OCI-LY3 (cell line): ENCODE data around the gene CNTNAP4.

Experiments used
- H2AFZ ChIP-seq: fragments of 200-600, 300-600 bp; shearing (Covaris generic); 2 replicates; pipeline ENCODE4 v1.6.0; 2014; ENCODE audit warnings: antibody characterized with exemption, low read depth, low read length
- H3K27ac ChIP-seq: fragments of 200-600, 300-600 bp; sonication (generic); 2 replicates; pipeline ENCODE4 v1.5.1; 2014; ENCODE audit warnings: mild to moderate bottlenecking, low read length, moderate library complexity, mixed read lengths
- H3K27me3 ChIP-seq: fragments of 200-600, 300-600 bp; sonication (generic); 2 replicates; pipeline ENCODE4 v1.6.1; 2014; ENCODE audit warnings: low read depth, low read length, mixed read lengths
- H3K36me3 ChIP-seq: fragments of 200-600, 300-600 bp; sonication (generic); replicated peaks from 2 replicates; pipeline ENCODE3; 2014; ENCODE audit warnings: low read depth, low read length, mixed read lengths
- H3K4me1 ChIP-seq: fragments of 300-600, 200-600 bp; sonication (generic); 2 replicates; pipeline ENCODE4 v1.6.1; 2014; ENCODE audit warnings: low read length, mixed read lengths
- H3K4me2 ChIP-seq: fragments of 200-600, 300-600 bp; sonication (generic); 2 replicates; pipeline ENCODE4 v1.6.1; 2014; ENCODE audit warnings: low read length, mixed read lengths
- H3K4me3 ChIP-seq: fragments of 300-600, 200-600 bp; sonication (generic); 2 replicates; pipeline ENCODE4 v1.5.1; 2014; ENCODE audit warnings: antibody characterized with exemption, mild to moderate bottlenecking, low read length, moderate library complexity
- H3K79me2 ChIP-seq: fragments of 300-600, 200-600 bp; shearing (Covaris generic); 2 replicates; pipeline ENCODE4 v1.6.1; 2014; ENCODE audit warnings: mild to moderate bottlenecking, low read length, mixed read lengths
- H3K9ac ChIP-seq: fragments of 300-600, 200-600 bp; shearing (Covaris generic); 2 replicates; pipeline ENCODE4 v1.6.0; 2014; ENCODE audit warnings: mild to moderate bottlenecking, low read length, moderate library complexity
- H3K9me3 ChIP-seq: fragments of 200-600, 300-600 bp; shearing (Covaris generic); 2 replicates; pipeline ENCODE4 v1.6.1; 2014; ENCODE audit warnings: low read length, mixed read lengths; ENCODE audit not compliant: insufficient read depth
- H4K20me1 ChIP-seq: fragments of 200-600, 300-600 bp; sonication (generic); 2 replicates; pipeline ENCODE4 v1.6.1; 2016; ENCODE audit warnings: low read length, mixed read lengths; ENCODE audit not compliant: insufficient read depth
- EZH2phosphoT487 ChIP-seq: fragments of 200-600 bp; shearing (Covaris generic); IDR thresholded peaks from 2 replicates; pipeline ENCODE4 v1.6.1; 2018; ENCODE audit warnings: antibody characterized with exemption, mixed run types, low read depth
- TF ChIP-seq, protein P1 (sequence below): fragments of 200-600, 300-600 bp; sonication (generic); IDR thresholded peaks from 2 replicates; pipeline ENCODE4 v1.5.1; 2014; ENCODE audit warnings: antibody characterized with exemption, low read length, low read depth

CNTNAP4 gene

DNA sequence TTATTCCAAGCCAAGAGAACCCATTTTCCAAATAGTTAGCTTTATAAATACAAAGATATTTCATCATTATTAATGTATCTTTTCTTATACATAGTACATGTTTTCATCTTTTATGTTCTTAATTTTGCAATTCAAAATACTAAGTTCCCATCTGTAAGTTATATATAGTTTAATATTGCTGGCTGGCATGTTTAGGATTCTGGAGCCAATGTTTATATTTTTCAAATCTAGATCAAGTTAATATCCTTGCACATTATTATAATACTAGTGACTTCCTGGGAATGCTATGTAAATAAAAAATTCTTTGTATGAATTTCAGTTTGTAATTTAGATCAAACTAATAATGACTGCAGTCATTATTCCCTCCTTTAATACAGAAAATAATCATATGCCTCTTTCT, 189.7 kb downstream of the CNTNAP4 start:
- H3K4me1 ChIP-seq = no peaks in the 10 kb centered on the region
- no peak overlapping the region for H2AFZ ChIP-seq
- no peak overlapping the region for H3K27ac ChIP-seq
- no peak overlapping the region for H3K4me3 ChIP-seq
- no peaks in the 10 kb centered on the region for H3K27me3 ChIP-seq
- no peak overlapping the region for H3K4me2 ChIP-seq
- no peak overlapping the region for H3K9ac ChIP-seq
- no peaks in the 10 kb centered on the region for H3K36me3 ChIP-seq
- H3K9me3 ChIP-seq = no peaks in the 10 kb centered on the region
- TF ChIP-seq EZH2phosphoT487 = no peak
- TF ChIP-seq, protein P1, sequence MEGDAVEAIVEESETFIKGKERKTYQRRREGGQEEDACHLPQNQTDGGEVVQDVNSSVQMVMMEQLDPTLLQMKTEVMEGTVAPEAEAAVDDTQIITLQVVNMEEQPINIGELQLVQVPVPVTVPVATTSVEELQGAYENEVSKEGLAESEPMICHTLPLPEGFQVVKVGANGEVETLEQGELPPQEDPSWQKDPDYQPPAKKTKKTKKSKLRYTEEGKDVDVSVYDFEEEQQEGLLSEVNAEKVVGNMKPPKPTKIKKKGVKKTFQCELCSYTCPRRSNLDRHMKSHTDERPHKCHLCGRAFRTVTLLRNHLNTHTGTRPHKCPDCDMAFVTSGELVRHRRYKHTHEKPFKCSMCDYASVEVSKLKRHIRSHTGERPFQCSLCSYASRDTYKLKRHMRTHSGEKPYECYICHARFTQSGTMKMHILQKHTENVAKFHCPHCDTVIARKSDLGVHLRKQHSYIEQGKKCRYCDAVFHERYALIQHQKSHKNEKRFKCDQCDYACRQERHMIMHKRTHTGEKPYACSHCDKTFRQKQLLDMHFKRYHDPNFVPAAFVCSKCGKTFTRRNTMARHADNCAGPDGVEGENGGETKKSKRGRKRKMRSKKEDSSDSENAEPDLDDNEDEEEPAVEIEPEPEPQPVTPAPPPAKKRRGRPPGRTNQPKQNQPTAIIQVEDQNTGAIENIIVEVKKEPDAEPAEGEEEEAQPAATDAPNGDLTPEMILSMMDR = no peak
- H4K20me1 ChIP-seq = no peaks in the 10 kb centered on the region
- no peaks in the 10 kb centered on the region for H3K79me2 ChIP-seq

DNA sequence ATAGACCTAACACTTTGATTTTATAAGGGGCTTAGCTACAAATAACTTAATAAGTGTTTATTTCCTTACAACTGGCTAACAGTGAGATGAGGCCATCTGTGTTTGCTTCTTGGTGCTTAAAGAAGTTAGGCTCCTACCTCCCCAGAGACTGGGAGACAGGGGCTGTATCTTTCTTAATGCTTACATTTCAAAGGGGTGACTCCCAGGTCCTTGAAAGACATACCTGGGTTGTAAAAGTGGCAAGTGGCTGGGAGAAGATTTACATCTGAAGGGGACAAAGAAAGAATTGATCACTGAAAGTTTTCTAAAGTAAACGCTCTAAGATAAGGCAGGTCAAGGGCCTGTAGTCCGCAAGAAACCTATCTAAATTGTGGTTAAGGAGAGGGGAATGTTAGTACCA, 196.8 kb downstream of the CNTNAP4 start:
- Histone ChIP-seq H3K9me3 (no peaks in the 10 kb centered on the region), H3K4me3 (no peak overlapping the region), H3K27ac (no peak overlapping the region), H2AFZ (no peak overlapping the region), H3K9ac (no peak overlapping the region), H3K4me1 (no peaks in the 10 kb centered on the region), H3K4me2 (no peak overlapping the region), H3K79me2 (no peaks in the 10 kb centered on the region), H4K20me1 (no peaks in the 10 kb centered on the region), H3K27me3 (no peaks in the 10 kb centered on the region), H3K36me3 (no peaks in the 10 kb centered on the region)
- TF ChIP-seq EZH2phosphoT487 = no peak
- TF ChIP-seq, protein P1 = no peak

DNA sequence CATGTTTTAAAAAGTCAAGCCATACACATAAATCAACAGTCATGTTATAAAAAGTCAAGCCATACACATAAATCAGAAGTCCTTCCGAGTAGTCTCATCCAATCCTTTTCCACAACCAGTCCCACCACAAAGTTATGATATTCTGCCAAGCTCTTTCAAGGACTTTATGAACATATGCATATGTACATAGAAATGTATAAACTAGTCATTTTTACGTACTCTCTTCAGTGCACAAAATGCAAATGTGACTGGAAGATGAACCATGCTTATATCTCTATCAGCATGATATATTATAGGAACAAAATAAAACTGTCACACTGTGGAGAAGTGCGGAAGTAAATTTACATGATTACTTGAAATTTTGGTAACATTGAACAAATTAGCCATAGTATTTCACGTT, 200.9 kb downstream of the CNTNAP4 start:
- H3K4me1 ChIP-seq = no peaks in the 10 kb centered on the region
- no peaks in the 10 kb centered on the region for H4K20me1 ChIP-seq
- TF ChIP-seq, protein P1 = no peak
- TF ChIP-seq EZH2phosphoT487 = no peak
- H3K9ac ChIP-seq = no peak overlapping the region
- H3K9me3 ChIP-seq = no peaks in the 10 kb centered on the region
- H3K4me2 ChIP-seq = no peak overlapping the region
- H3K4me3 ChIP-seq = no peak overlapping the region
- no peak overlapping the region for H2AFZ ChIP-seq
- H3K79me2 ChIP-seq = no peaks in the 10 kb centered on the region
- H3K27ac ChIP-seq = no peak overlapping the region
- H3K27me3 ChIP-seq = no peaks in the 10 kb centered on the region
- no peaks in the 10 kb centered on the region for H3K36me3 ChIP-seq

DNA sequence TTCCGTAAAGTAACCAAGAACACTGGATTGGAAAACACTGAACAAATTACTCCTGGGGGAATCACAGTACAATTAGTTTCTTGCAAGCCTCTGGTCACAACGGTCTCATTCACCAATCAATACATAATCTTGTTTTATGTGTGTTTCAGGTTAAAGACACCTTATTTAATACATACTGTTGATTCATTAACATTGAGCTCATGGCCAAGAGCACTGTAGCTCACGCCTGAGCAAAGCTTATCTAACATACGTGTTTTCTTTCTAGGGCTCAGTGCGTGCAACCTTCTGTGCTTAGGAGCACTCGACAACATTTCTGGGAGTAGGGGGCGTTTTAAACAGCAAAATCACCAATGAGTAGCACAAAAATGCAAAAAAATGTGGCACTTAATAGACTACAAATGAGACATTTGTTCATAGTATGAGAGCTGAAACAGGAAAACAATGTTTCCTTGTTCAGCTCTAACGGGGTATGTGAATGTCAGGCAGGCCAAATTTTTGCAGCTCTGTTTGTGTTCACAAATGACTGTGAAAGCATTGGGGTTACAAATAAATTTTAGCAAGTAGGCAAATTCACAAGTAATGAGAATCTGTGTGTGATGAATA, 206.2 kb downstream of the CNTNAP4 start:
- no peaks in the 10 kb centered on the region for H3K9me3 ChIP-seq
- TF ChIP-seq EZH2phosphoT487 = no peak
- TF ChIP-seq, protein P1 = no peak
- no peak overlapping the region for H3K4me3 ChIP-seq
- H3K79me2 ChIP-seq = no peaks in the 10 kb centered on the region
- no peaks in the 10 kb centered on the region for H3K27me3 ChIP-seq
- no peak overlapping the region for H3K4me2 ChIP-seq
- no peaks in the 10 kb centered on the region for H3K36me3 ChIP-seq
- no peak overlapping the region for H2AFZ ChIP-seq
- no peak overlapping the region for H3K9ac ChIP-seq
- H3K27ac ChIP-seq = no peak overlapping the region
- H4K20me1 ChIP-seq = no peaks in the 10 kb centered on the region
- H3K4me1 ChIP-seq = 0 out of 2 replicates have a peak, but pooled peaks cover 4% of the 10 kb centered on the region
